ENCODE results near the gene KRTAP16-1.

Gene KRTAP16-1

DNA sequence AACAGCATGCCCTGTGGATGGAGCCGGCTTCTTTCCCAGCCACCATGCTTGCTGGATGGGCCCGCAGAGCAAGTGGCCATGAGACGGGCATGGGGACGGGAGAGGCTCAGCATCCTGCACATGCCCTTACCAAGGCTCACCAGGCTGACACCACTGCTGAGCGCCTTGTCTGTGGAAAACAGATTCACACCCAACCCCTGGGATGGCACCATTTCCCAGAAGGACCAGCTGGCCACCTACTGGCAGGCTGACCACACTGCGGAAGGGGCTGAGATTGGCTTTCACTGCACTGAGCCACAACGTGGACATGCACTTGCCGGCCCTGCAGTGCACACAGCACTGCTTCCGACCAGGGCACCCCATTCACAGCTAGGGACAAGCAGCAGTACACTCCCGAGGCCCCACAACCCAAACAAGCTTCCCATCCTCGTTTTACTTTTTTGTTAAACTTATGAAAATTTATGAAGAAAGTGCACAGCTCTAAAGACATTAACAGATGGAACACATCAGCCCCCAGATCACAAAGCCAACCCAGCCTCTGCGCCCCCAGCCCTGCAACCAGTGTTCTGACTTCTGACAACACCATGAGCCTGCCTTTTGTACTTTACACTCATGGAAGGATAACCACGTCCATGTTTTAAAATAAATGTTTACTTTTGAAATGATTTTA lies 20.3 kb upstream of the KRTAP16-1 start:
- DNase-seq: peak; percentile 52

DNA sequence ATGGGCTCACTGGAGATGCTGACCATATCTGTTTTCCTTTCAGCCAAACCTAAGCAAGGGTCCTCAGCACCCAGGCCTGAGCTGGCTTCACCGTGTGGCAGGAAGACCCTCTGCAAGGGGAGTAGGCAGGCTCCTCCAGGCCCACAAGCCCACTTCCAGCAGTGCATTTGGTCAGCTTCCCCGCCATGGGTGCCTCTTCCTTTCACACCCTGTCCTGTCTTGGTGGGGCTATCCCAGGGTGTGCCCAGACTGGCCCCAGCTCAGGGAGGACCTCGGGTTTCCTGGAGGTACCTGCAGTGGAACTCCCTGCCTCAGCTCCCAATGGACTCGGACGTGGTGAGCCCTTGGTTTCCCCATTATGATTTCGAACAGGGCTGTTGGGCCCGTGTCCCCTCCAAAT lies 19.1 kb upstream of the KRTAP16-1 start:
- no peak for DNase-seq

GRCh38 chr17:41327411-41328120 lies 18.5 kb upstream of the KRTAP16-1 start:
- no peak for DNase-seq

GRCh38 chr17:41326173-41327145 lies 17.4 kb upstream of the KRTAP16-1 start:
- no peak for DNase-seq

- no peak for DNase-seq
Measured at GRCh38 chr17:41325611-41326010, 16.5 kb upstream of the KRTAP16-1 start.

GRCh38 chr17:41325126-41325525 lies 16.0 kb upstream of the KRTAP16-1 start:
- DNase-seq: no peak

GRCh38 chr17:41324180-41325075 lies 15.3 kb upstream of the KRTAP16-1 start:
- no peak for DNase-seq

DNA sequence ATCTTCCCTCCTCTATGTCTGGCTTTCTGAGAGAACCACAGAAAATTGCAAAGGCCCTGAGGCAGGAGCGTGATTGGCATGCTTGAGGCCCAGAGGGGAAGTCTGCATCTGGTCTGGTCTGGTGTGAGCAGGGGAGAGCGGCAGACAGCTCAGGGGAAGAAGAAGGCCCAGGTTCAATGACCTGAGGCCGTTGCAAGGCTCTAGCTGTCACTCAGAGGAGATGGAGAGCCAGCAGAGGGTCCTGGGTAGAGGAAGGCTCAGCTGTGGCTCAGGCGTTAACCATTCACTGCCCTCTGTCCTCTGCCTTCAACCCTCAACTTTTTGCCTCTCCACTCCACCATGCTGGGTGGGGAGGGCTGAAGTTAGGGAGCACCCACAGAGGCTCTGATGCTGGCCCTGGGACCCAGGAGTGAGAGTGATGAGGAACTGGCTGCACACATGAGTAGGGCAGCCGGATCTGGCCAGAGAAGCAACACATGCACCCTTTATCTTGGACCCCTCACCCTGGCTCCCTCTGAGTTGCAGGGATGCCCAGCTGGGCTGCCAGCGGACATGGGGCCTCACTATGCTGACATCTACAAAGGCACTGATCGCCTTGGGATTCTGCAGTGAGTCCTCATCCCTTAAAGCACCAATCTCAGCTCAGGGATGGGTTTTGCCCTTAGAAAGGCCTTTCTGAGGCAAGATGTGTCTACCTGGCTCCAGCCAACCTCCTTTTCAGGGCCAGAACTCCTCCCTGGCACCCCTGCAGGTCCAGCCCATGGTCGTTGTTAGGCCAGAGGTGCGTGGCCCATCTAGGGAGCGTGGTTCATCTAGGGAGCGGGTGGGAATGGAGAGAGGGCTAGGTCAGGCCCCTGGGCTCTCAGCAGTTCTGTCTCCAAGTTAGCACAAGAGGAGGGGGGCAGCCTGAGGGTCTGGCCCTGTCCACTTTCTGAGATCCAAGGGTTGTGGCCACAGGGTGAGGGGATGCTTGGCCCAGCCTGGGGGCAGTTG lies 14.1 kb upstream of the KRTAP16-1 start:
- no peak for DNase-seq

DNA sequence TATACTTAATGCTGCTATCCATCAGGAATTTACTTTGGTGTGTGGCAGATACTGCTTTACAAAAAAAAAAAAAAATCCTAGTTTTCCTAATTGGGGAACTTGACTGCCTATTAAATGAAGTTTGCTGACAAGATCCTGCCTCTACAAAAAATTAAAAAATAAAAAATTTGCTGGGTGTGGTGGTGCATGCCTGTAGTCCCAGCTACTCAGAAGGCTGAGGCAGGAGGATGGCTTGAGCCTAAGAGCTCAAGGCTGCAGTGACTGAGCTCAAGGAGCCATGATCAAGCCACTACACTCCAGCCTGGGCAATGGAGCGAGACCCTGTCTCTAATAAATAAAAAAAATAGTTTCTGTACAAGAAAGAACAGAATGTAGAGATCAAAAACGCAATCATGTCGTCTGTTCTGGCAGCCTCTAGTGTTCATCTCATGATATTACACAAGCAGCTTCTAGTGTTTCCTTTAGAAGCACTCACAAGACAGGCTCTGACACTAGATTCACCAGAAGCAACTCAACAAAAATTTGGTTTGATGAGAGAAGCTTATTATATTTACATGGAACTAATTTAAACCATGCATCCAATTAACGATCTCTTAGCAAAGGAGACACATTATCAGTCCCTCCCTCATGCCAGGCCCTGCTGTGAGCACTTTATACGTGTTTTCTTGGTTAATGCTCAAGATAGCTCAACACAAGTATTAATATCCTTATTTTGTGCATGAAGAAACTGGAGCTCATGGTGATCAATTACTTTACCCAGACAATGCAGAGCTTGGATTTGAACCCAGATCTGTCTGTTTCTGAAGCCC lies 13.2 kb upstream of the KRTAP16-1 start:
- DNase-seq: peak; percentile 73

- DNase-seq: no peak
Measured at GRCh38 chr17:41318231-41318630, 9.1 kb upstream of the KRTAP16-1 start.

DNA sequence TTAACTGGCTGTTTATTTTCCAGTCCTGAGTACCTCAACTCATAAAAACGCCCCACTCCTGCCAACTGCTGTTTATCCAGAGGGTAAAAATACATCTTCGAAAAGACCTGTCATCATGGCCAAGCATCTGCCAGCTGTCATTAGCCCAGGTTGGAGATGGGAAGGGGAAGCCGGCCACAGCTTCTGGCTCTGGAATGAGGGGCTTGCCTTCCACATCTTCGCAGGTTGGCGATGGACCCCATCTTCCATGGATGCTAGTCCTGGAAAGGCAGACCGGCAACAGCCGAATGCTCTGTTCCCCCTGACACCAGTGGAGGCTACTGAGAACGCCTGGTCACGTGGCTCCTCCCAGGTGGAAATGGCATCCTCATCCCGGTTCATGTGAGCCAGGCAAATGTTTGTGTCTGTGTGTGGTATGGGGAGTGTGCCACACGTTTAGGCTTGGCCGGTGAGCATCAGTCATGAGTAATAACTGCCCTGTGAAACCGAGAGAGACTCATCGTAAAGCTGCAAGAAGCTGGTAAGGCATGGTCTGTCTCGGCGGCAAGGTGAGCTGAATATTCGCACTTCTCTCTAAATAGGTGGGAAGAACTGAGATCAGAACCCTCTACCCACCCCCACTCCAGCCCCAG lies 6.8 kb upstream of the KRTAP16-1 start:
- no peak for DNase-seq

GRCh38 chr17:41315204-41315794 lies 6.2 kb upstream of the KRTAP16-1 start, which contains the start of gene KRTAP17-1:
TSS of gene KRTAP17-1 (minus strand) at chr17:41315710. CDS start at chr17:41315650, 60 bp downstream.
- no peak for DNase-seq

- no peak for DNase-seq
Measured at GRCh38 chr17:41311111-41311510, 2.0 kb upstream of the KRTAP16-1 start.

GRCh38 chr17:41308251-41308917 lies 725 bp downstream of the KRTAP16-1 start:
- no peak for DNase-seq

GRCh38 chr17:41307647-41308046 lies 1.5 kb downstream of the KRTAP16-1 start:
- peak; percentile 28 for DNase-seq

GRCh38 chr17:41304091-41304490 lies 5.0 kb downstream of the KRTAP16-1 start:
- DNase-seq: no peak

DNA sequence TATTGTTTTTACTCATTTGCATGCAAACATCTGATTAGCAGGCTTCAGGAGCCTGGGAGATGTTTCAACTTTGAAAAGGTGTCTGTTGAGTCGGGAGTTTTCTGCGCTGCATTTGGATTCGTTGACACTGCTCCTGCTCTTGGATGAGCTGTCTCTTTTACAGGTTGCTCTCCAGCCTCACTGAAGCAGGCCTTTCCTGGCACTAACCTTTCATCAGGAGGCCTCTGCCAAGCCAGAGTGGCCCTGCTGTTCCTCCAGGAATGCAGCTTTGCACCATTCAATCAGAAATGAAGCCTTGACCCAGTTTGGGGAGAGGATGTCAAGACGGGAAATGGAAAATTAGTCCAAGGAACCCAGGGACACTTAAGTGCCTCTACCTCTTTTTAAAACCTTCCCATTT lies 6.1 kb downstream of the KRTAP16-1 start:
- DNase-seq: no peak
